Ishikawa (cell line): ENCODE measurements around the gene PLA2G2C.

Experiments used
- EGR1 ChIP-seq: IDR thresholded peaks from 2 replicates; pipeline ENCODE4 v1.6.1; 2012
- EP300 ChIP-seq: IDR thresholded peaks from 2 replicates; pipeline ENCODE4 v1.6.1; 2012; ENCODE audit warnings: borderline replicate concordance
- TF ChIP-seq, protein P1 (sequence below): IDR thresholded peaks from 2 replicates; pipeline ENCODE4 v1.6.1; 2012

DNA sequence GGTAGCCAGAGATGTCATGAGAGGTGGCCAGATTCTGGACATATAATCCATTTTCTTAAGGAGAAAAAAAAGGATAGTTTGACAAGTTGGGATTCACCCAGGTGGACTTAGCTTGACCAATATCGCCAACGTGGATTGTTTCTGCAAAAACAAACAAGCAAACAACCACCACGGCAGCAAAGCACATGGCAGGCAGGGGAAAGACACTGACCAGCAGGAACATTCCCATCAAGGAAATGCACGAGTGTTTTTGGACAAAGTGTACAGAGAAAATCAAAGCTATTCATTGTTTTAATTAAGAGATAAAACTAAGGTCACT lies 9.1 kb upstream of the PLA2G2C start:
- TF ChIP-seq EP300, result no peak
- no peak for TF ChIP-seq EGR1
- TF ChIP-seq, protein P1, sequence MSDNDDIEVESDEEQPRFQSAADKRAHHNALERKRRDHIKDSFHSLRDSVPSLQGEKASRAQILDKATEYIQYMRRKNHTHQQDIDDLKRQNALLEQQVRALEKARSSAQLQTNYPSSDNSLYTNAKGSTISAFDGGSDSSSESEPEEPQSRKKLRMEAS, result no peak
